NCI-H69 (cell line): Measurements from ENCODE around the gene FSHR.

Source experiments
- DNase-seq: peaks from one replicate; lab custom pipeline; 2025; lab: John Stamatoyannopoulos, UW

FSHR gene, protein sequence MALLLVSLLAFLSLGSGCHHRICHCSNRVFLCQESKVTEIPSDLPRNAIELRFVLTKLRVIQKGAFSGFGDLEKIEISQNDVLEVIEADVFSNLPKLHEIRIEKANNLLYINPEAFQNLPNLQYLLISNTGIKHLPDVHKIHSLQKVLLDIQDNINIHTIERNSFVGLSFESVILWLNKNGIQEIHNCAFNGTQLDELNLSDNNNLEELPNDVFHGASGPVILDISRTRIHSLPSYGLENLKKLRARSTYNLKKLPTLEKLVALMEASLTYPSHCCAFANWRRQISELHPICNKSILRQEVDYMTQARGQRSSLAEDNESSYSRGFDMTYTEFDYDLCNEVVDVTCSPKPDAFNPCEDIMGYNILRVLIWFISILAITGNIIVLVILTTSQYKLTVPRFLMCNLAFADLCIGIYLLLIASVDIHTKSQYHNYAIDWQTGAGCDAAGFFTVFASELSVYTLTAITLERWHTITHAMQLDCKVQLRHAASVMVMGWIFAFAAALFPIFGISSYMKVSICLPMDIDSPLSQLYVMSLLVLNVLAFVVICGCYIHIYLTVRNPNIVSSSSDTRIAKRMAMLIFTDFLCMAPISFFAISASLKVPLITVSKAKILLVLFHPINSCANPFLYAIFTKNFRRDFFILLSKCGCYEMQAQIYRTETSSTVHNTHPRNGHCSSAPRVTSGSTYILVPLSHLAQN

GRCh38 chr2:49154140-49154539 lies at the start of gene FSHR:
Gene FSHR (minus strand): TSS chr2:49154515. CDS start chr2:49154417, 98 bp downstream.
- no peak for DNase-seq

GRCh38 chr2:49199266-49199665 lies 45.0 kb upstream of the FSHR start:
- DNase-seq, result no peak

- no peak for DNase-seq
Measured at GRCh38 chr2:49194701-49195100, 40.4 kb upstream of the FSHR start.

GRCh38 chr2:49192036-49192435 lies 37.7 kb upstream of the FSHR start:
- no peak for DNase-seq

DNA sequence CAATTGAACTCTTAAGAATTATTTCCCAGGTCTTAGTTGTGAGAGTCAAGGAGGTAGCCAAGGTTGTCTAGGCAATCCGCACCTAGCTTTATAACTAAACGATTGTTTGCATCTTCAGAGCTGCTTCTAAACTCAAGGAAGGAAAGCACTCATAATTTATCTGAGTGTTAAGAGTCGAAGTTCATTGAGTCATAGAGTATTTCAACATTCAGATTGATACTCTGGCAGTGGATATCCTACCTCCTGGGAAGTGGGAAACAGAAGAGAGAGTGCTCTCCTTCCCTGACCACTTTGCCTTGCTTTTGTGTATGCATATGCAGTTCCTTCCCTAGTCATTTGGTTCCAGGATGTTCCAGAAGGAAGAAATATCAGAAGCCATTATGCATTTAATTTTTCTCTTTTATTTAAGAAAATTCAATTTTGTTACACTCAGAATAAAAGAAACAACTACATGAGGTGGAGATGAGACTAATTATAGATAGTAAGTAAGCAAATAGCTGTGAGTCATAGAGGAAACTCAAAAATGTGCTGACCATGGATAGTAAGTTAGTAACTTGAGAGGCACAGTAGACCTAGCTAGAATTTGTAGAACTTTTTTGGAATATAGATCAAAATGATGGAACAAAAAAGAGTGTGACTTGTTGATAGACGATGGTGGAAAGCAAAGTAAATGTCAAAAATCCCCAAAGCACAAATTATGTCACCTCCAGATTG lies 35.4 kb upstream of the FSHR start:
- DNase-seq, result no peak

- no peak for DNase-seq
Measured at GRCh38 chr2:49186050-49186648, 31.8 kb upstream of the FSHR start.

DNA sequence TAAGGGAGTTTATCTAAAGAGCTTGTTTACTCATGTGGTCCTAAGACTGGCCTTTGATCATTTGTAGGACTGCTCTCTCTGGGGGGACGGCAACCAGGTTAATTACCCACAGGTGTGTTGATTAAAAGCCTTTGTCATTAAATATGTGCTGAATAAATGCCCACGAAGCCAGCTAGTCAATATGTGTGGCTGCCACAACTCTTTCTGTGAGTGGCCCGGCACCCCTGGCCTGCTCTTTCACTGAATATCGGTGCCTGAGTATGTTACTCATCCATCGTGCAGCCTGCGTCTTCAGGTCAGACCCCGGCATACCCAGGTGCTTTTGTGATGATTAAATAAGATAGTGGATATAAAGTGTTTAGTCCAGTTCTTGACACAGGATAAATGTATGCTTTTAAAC lies 24.3 kb upstream of the FSHR start:
- DNase-seq, result no peak

GRCh38 chr2:49177194-49177593 lies 22.9 kb upstream of the FSHR start:
- DNase-seq, result no peak

- no peak for DNase-seq
Measured at GRCh38 chr2:49175831-49176230, 21.5 kb upstream of the FSHR start.

DNA sequence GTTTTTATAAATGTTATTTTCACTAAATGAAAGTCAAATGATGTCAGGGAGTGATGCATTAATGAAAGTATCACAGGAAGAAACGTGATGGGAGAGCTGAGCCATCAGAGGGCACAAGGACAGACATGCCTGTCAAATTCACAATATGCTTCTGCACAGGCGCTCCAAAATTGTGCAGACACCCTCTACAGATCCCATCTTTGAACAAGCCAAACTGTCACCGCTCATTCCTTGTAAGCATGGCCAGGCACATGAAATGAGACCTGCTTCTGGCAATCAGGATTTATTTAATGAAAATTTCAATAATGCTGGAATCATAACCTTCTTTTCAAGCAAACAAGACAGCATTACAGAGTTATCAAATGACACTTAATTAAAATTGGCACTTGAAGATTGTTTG lies 20.4 kb upstream of the FSHR start:
- DNase-seq, result no peak

- no peak for DNase-seq
Measured at GRCh38 chr2:49167131-49167530, 12.8 kb upstream of the FSHR start.

GRCh38 chr2:49165662-49166061 lies 11.3 kb upstream of the FSHR start:
- DNase-seq, result no peak

DNA sequence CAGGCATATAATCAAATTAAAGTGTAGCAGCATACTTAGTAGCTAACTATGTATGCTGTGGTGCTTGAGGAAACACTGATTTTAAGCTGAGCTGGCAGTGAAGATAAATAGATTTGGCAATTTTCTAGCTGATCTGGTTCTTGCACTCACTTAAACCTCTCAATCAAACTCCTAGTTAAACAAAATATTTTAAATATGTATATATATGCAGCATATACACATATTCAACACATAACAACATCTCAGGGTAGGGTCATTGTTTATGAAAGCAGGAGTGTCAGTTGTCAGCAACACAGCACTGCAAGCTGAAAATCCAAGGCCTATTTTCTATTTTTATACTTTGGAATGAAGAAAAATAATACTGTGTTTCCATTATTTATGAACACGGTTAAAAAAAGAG lies 10.4 kb upstream of the FSHR start:
- no peak for DNase-seq

GRCh38 chr2:49162151-49162550 lies 7.8 kb upstream of the FSHR start:
- DNase-seq, result no peak

DNA sequence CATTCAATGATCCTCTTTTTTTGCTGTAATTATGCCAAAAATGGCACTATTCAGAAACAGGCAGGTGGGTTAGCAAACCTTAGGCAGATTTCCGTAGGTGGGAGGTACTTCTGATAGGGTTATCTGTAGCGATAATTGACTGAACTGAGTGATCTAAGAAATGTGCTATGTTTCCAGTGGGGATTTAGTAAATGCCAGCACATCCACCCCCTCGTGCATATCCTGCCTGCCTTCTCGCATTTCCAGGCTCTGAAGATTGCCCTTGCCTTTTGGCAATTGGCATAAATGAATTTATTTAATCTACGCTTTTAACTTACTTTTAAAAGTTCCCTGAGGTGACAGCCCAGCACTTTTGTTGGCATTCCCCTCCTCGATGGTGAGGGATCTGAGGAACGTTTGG lies 576 bp upstream of the FSHR start:
- DNase-seq, result no peak

- no peak for DNase-seq
Measured at GRCh38 chr2:49153252-49153651, 1.1 kb downstream of the FSHR start.

- DNase-seq, result no peak
Measured at GRCh38 chr2:49152824-49153223, 1.5 kb downstream of the FSHR start.

DNA sequence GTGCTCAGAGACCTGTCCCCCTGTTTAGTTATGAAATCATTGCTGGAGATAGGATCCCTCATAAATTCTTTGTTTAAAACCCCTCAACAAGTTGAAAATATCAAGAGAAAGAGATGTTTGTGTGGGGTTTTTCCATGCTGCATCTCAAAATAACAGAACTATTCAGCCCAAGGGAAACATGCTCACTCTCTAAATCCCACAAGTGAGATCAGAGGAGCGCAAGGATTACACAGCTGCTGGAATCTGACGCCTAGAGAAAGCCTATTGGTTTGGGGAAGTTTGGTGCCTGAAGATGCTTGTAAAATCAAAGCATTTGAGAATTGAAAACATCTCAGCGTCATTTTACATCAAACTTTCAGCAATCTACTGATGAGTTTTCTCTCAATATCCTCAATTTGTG lies 7.9 kb downstream of the FSHR start:
- no peak for DNase-seq

- no peak for DNase-seq
Measured at GRCh38 chr2:49131801-49132200, 22.5 kb downstream of the FSHR start.

- DNase-seq, result no peak
Measured at GRCh38 chr2:49129034-49129433, 25.3 kb downstream of the FSHR start.

GRCh38 chr2:49123600-49123999 lies 30.7 kb downstream of the FSHR start:
- DNase-seq, result no peak

- DNase-seq, result no peak
Measured at GRCh38 chr2:49122107-49122506, 32.2 kb downstream of the FSHR start.

DNA sequence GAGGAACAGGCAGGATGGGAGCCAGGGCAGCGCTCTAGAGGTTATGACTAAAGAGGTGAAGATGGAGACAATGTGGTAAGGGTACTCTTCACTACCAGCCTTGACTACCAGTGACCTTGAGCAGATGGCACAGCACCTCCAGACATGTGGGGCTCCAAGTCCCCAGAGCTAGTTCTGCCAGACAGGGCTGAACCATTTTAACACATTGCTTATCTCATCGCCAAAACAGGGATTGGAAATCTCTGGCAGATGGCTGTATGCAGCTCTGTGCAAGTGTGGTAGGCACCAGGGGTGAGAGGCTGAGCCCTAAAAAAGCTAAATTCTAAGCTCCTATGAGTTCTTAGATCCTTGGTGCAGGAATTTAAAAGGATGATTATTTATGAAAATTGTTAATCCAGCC lies 41.3 kb downstream of the FSHR start:
- DNase-seq, result no peak
